Putamen (tissue), 1 donor: ENCODE data around the gene PKP1.
A peak's percentile ranks its signal among the peaks of the same experiment; 100 is the strongest.

ENCODE experiments used
- DNase-seq: peaks from one replicate; pipeline ENCODE4 v3.0.0-alpha.2; 2016; ENCODE audit warnings: low spot score

PKP1 gene

GRCh38 chr1:201353186-201353940 is 70.1 kb downstream of the PKP1 start:
- DNase-seq: no peak

- no peak for DNase-seq
Measured at GRCh38 chr1:201354151-201354900, 71.0 kb downstream of the PKP1 start.

- no peak for DNase-seq
Measured at GRCh38 chr1:201354901-201355295, 71.6 kb downstream of the PKP1 start.

- no peak for DNase-seq
Measured at GRCh38 chr1:201355471-201355870, 72.2 kb downstream of the PKP1 start.

GRCh38 chr1:201356236-201356635 is 72.9 kb downstream of the PKP1 start:
- no peak for DNase-seq

- no peak for DNase-seq
Measured at GRCh38 chr1:201356701-201357100, 73.4 kb downstream of the PKP1 start.

GRCh38 chr1:201357211-201357610 is 73.9 kb downstream of the PKP1 start:
- DNase-seq: no peak

- no peak for DNase-seq
Measured at GRCh38 chr1:201357636-201358348, 74.5 kb downstream of the PKP1 start.

GRCh38 chr1:201358596-201358995 is 75.3 kb downstream of the PKP1 start:
- DNase-seq: no peak

GRCh38 chr1:201359031-201359872 is 75.9 kb downstream of the PKP1 start:
- DNase-seq: no peak

- no peak for DNase-seq
Measured at GRCh38 chr1:201359873-201360210, 76.5 kb downstream of the PKP1 start.

GRCh38 chr1:201360486-201360885 is 77.2 kb downstream of the PKP1 start:
- DNase-seq: no peak

- DNase-seq: no peak
Measured at GRCh38 chr1:201360901-201361651, 77.8 kb downstream of the PKP1 start.

- DNase-seq: peak; percentile 13
Measured at GRCh38 chr1:201361652-201362504, 78.6 kb downstream of the PKP1 start.

GRCh38 chr1:201362906-201363305 is 79.6 kb downstream of the PKP1 start:
- no peak for DNase-seq

GRCh38 chr1:201363467-201363866 is 80.2 kb downstream of the PKP1 start:
- no peak for DNase-seq

GRCh38 chr1:201364808-201365105 is 81.5 kb downstream of the PKP1 start:
- DNase-seq: no peak

GRCh38 chr1:201365251-201365650 is 81.9 kb downstream of the PKP1 start:
- no peak for DNase-seq

- no peak for DNase-seq
Measured at GRCh38 chr1:201366696-201367095, 83.4 kb downstream of the PKP1 start.

GRCh38 chr1:201369209-201369608 is 85.9 kb downstream of the PKP1 start:
- no peak for DNase-seq

- no peak for DNase-seq
Measured at GRCh38 chr1:201370500-201370899, 87.2 kb downstream of the PKP1 start.
